NCI-H1417 treated with DMSO at 0.1 percent for 48 hours (cell line): ENCODE results near the gene GOLT1B.
"Not testable (repeated sequence)": the region's sequence is repeated elsewhere in the genome, so short reads cannot be mapped to it uniquely, and the experiment has no call there.

ENCODE experiments used
- DNase-seq: peaks from one replicate; lab custom pipeline; 2025; lab: John Stamatoyannopoulos, UW

The GOLT1B gene

GRCh38 chr12:21501258-21502163 lies at the start of gene GOLT1B, which contains the start of gene RECQL:
TSS of gene GOLT1B (plus strand) at chr12:21501789. CDS start at chr12:21501924, 135 bp downstream.
TSS of gene RECQL (minus strand) at chr12:21501635. CDS start at chr12:21499570, 2,065 bp downstream.
- peak; percentile 97 for DNase-seq

- no peak for DNase-seq
Observed at GRCh38 chr12:21453312-21453852, 48.2 kb upstream of the GOLT1B start.

- DNase-seq: no peak
Observed at GRCh38 chr12:21456291-21456780, 45.3 kb upstream of the GOLT1B start.

- DNase-seq: no peak
Observed at GRCh38 chr12:21459474-21459873, 42.1 kb upstream of the GOLT1B start.

GRCh38 chr12:21467334-21467733 lies 34.3 kb upstream of the GOLT1B start:
- not testable (repeated sequence) for DNase-seq

- DNase-seq: no peak
Observed at GRCh38 chr12:21471294-21471693, 30.3 kb upstream of the GOLT1B start.

GRCh38 chr12:21472197-21472823 lies 29.3 kb upstream of the GOLT1B start:
- no peak for DNase-seq

- no peak for DNase-seq
Observed at GRCh38 chr12:21475552-21475951, 26.0 kb upstream of the GOLT1B start.

GRCh38 chr12:21476949-21477348 lies 24.6 kb upstream of the GOLT1B start:
- no peak for DNase-seq

- no peak for DNase-seq
Observed at GRCh38 chr12:21478756-21479455, 22.7 kb upstream of the GOLT1B start.

- DNase-seq: peak; percentile 96
Observed at GRCh38 chr12:21483531-21483930, 18.1 kb upstream of the GOLT1B start.

GRCh38 chr12:21485998-21486397 lies 15.6 kb upstream of the GOLT1B start:
- DNase-seq: no peak

GRCh38 chr12:21499765-21500164 lies 1.8 kb upstream of the GOLT1B start:
- no peak for DNase-seq

- DNase-seq: no peak
Observed at GRCh38 chr12:21500786-21501257, 767 bp upstream of the GOLT1B start.

- DNase-seq: no peak
Observed at GRCh38 chr12:21502164-21502496, 541 bp downstream of the GOLT1B start.

- no peak for DNase-seq
Observed at GRCh38 chr12:21502872-21503271, 1.3 kb downstream of the GOLT1B start.

GRCh38 chr12:21505888-21506287 lies 4.3 kb downstream of the GOLT1B start:
- no peak for DNase-seq

- no peak for DNase-seq
Observed at GRCh38 chr12:21507849-21508248, 6.3 kb downstream of the GOLT1B start.

- no peak for DNase-seq
Observed at GRCh38 chr12:21509768-21510167, 8.2 kb downstream of the GOLT1B start.

GRCh38 chr12:21516281-21516680 lies 14.7 kb downstream of the GOLT1B start:
- DNase-seq: no peak

- DNase-seq: no peak
Observed at GRCh38 chr12:21518451-21518850, 16.9 kb downstream of the GOLT1B start.

GRCh38 chr12:21521541-21521940 lies 20.0 kb downstream of the GOLT1B start:
- no peak for DNase-seq
